Activated T-cell treated with anti-CD3 and anti-CD28 coated beads for 1 hour (primary cell): Measurements from ENCODE around the gene ACACA.
"Not testable (repeated sequence)": the region's sequence is repeated elsewhere in the genome, so short reads cannot be mapped to it uniquely, and the experiment has no call there.

Experiments used
- DNase-seq: peaks from one replicate; pipeline ENCODE4 v3.0.0-alpha.2; 2020; ENCODE audit warnings: low read depth

ACACA gene

DNA sequence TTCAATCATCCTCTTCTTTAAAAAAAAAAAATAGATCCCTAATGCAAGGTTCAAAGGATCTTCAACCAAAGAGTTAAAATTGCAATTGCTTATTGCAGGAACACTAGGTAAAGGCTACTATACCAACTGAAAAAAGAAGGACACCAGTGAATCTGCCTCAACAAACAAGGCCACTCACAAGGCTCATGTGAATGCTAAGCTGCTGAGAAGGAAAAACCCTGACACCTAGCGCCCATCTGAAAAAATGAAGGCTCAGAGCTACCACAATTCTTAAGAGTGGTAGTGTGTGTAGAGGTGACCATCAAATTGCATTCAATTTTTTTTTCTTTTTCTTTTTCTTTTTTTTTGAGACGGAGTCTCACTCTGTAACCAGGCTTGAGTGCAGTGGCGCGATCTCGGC lies 232.4 kb downstream of the ACACA start:
- no peak for DNase-seq

GRCh38 chr17:37170881-37171425 lies 235.7 kb downstream of the ACACA start:
- no peak for DNase-seq

DNA sequence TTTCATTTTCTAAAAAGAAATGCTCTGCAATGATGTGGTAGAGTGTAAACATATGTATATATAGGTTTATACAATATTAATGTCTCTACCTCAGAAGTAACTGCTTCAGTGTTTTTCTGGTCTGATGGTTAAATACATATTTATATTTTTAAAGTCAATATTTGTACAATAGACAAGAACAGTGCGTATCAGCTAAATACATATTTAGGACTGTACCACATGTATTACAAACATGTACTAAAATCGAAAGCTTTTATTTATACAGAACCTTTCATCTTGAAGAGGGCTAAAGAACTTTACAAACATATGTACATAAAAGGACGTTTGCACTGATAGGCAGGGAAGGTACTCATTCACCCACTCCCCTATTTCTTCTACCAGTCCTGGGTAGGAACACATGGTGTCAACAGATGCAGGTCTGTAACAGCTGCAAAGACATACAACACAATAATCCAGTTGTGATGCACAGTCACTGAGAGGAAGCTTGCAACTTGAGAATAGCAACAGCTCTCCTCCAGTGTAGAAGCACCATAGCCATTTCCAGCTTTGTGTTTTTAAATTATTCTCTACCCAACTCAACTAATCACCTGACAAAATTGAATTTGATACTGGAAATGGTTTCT lies 237.8 kb downstream of the ACACA start:
- no peak for DNase-seq

GRCh38 chr17:37167756-37168155 lies 238.9 kb downstream of the ACACA start:
- no peak for DNase-seq

DNA sequence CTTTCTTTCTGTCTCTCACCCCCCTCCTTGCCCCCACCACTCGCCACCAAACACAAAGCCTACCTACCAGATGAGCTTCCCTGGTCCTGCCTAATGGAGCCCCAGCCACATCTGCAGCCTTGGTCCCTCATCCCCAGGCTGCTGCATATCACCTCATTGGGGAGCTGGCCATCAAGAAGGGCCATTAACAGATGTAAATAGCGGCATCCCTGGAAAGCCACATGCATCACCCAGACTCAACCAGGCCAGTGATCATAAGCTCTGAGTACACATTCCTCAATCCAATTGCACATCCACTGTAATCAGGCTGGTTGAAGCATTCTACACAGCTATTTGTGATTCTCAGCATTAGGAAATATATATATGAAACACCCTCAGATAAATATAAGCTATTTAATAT lies 242.6 kb downstream of the ACACA start:
- no peak for DNase-seq

- DNase-seq: no peak
Observed at GRCh38 chr17:37162800-37163199, 243.8 kb downstream of the ACACA start.

- DNase-seq: no peak
Observed at GRCh38 chr17:37160944-37161343, 245.7 kb downstream of the ACACA start.

GRCh38 chr17:37158290-37158689 lies 248.3 kb downstream of the ACACA start:
- DNase-seq: no peak

- DNase-seq: no peak
Observed at GRCh38 chr17:37148156-37148555, 258.5 kb downstream of the ACACA start.

- DNase-seq: no peak
Observed at GRCh38 chr17:37147301-37147812, 259.3 kb downstream of the ACACA start.

- DNase-seq: no peak
Observed at GRCh38 chr17:37146086-37147064, 260.3 kb downstream of the ACACA start.

- no peak for DNase-seq
Observed at GRCh38 chr17:37144075-37144701, 262.4 kb downstream of the ACACA start.

- DNase-seq: not testable (repeated sequence)
Observed at GRCh38 chr17:37143558-37143957, 263.1 kb downstream of the ACACA start.

- no peak for DNase-seq
Observed at GRCh38 chr17:37142294-37142896, 264.2 kb downstream of the ACACA start.

- no peak for DNase-seq
Observed at GRCh38 chr17:37138571-37139120, 268.0 kb downstream of the ACACA start.

- no peak for DNase-seq
Observed at GRCh38 chr17:37137906-37138514, 268.6 kb downstream of the ACACA start.

GRCh38 chr17:37137070-37137610 lies 269.5 kb downstream of the ACACA start:
- no peak for DNase-seq

DNA sequence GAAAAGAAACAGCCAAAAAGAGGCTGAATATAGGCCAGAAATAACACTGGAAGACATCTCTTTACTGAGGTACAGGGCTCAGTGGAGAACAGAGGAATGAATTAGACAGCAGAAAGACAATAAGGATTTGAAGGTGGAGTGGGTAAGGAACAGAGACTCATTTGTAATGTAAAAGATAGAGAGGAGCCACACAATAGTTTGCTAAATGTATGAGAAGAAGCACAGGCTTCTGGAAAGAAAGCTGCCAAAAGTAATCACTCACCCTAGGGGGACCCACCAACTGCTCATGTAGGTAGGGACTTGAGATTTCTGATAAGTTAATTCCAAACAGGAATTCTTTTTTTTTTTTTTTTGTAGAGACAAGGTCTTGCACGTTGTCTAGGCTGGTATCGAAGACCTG lies 271.1 kb downstream of the ACACA start:
- no peak for DNase-seq

DNA sequence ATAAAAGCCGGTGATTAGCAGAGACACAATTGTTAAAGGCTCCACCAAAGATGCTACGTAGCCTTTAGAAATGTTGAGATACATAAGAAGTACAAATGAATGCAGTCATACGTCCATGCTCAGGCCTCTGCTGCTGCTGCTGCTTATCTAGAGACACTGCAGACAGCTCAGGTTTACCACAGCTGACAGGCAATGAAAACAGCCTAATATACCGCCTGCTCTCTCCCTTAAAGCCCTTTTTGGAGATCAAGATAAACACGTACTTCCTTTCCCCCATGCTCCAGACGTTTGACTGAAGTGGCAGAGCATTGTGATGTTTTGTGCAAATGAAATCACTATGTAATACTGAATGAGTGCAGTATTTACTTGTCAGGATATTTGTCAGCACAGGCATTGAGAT lies 272.6 kb downstream of the ACACA start:
- DNase-seq: no peak

DNA sequence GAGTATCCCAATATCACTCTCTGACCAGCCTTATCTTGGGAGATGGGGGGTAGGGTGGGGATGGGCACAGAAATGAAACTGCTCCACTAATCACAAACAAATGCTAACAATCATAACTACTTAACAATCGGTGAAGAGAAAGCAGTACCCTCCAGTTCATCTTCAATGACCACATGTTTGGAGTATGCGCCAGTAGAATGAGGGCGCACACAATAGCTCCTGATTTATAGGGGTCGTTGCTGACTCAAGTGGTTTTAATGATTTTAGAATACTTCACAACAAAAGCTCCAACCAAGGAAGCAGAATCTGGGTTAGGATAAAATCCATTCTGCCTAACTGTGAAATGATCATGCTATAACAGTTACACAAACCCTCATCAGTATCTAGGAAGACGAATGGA lies 273.5 kb downstream of the ACACA start:
- no peak for DNase-seq
